Measurements from ENCODE around the gene TSPY3. TPM values are rescaled to one million over a fixed set of nuclear protein-coding genes. Genes with fewer than 3 reads are reported as not detected.
"Not testable (repeated sequence)": the region's sequence is repeated elsewhere in the genome, so short reads cannot be mapped to it uniquely, and the experiment has no call there.

TSPY3 gene
- total and polyA plus RNA-seq, 2 of the 4 experiments (the other 2 are of a cell fraction): not detected

DNA sequence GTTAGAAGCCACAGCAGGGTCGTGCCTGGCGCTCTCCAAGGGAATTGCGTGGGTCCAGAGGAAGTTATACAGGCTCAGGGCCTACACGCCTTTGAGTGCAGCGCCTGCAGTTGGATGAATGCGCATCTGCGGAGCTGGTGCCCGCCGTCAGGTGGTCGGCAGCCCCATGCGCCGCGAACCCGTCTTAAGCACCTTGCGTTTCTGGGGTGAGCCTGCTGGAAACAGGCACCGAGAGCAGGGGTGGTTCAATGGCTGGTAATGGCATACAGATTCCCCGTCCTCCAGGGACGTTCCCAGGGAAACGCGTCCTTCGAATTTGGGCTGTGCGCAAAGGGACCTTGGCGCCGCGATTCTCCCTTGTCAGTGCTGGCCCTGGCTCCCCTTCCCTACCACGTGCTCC, 1.7 kb upstream of the TSPY3 start:
- H3K36me3 ChIP-seq (ENCODE audit: control insufficient read depth, insufficient read depth, low read length); H4K20me1 ChIP-seq (ENCODE audit: insufficient read depth, low read length); CTCF ChIA-PET; H2AK9ac ChIP-seq (replicated peaks; ENCODE audit: low read depth, low read length, poor library complexity); ATAC-seq (ENCODE audit: low read depth); H3K56ac ChIP-seq (ENCODE audit: extremely low read depth, insufficient read depth, low read length); H2AK5ac ChIP-seq (ENCODE audit: low read depth, low read length); H2BK120ac ChIP-seq (ENCODE audit: low read depth, low read length); dilution Hi-C loops (cut with HindIII; ENCODE audit: low sequenced_read_pairs, unreplicated experiment); H2AFZ ChIP-seq (replicated peaks; ENCODE audit: low read length, poor library complexity); H2BK5ac ChIP-seq (ENCODE audit: low read depth, low read length, poor library complexity, severe bottlenecking); H4K5ac ChIP-seq (ENCODE audit: low read depth, low read length); H3K4me2 ChIP-seq (ENCODE audit: low read depth, low read length); H3K4ac ChIP-seq (ENCODE audit: low read depth, low read length); H4K8ac ChIP-seq (ENCODE audit: low read depth in 2 of 2, low read length in 2 of 2); H3K27me3 ChIP-seq (ENCODE audit: control insufficient read depth, insufficient read depth, low read length); POLR2A ChIA-PET (ENCODE audit: unreplicated experiment); H3K23ac ChIP-seq (ENCODE audit: low read depth, low read length); H3K9ac ChIP-seq (ENCODE audit: low read depth, low read length); H2BK20ac ChIP-seq (ENCODE audit: low read depth, low read length); H3K9me3 ChIP-seq (ENCODE audit: control insufficient read depth, insufficient read depth, low read length); BruUV-seq (replicated peaks); H3K18ac ChIP-seq (ENCODE audit: low read depth, low read length); H3K27ac ChIP-seq (ENCODE audit: insufficient read depth, low read length); H3K14ac ChIP-seq (replicated peaks; ENCODE audit: low read depth, low read length); DNase-seq; in situ Hi-C loops (cut with MboI; ENCODE audit: low sequenced_read_pairs); H4K91ac ChIP-seq (ENCODE audit: insufficient read depth, low read depth, low read length); H3K79me1 ChIP-seq (ENCODE audit: low read depth in 1 of 2, low read length in 2 of 2); H3K4me3 ChIP-seq (ENCODE audit: insufficient read depth, low read depth, low read length); H3K4me1 ChIP-seq (ENCODE audit: control insufficient read depth, insufficient read depth, low read length); H2BK15ac ChIP-seq (ENCODE audit: low read depth, low read length); intact Hi-C loops (cut with micrococcal nuclease); H3K9me1 ChIP-seq (ENCODE audit: insufficient read depth, low read length): not testable (repeated sequence)
- WGBS, 2 experiments (ENCODE audit: extremely low coverage in 2 of 2, insufficient read length in 1 of 2): no CpG with 5 or more reads among the region's 26 CpGs

Other genes with a start within 250 kb of the TSPY3 start
- not detected in 2 replicates for gene TSPY4, start 61.0 kb upstream of the TSPY3 start, total RNA-seq (2012; rRNA removed)
- gene TSPY4, start 61.0 kb upstream of the TSPY3 start, polyA plus RNA-seq (2012; rRNA removed): not detected in 2 replicates
- gene TSPY8, start 40.6 kb upstream of the TSPY3 start, total RNA-seq (2012; rRNA removed): not detected in 2 replicates
- not detected in 2 replicates for gene TSPY8, start 40.6 kb upstream of the TSPY3 start, polyA plus RNA-seq (2012; rRNA removed)
- gene TSPY1, start 68.5 kb downstream of the TSPY3 start, total RNA-seq (2012; rRNA removed): not detected in 2 replicates
- not detected in 2 replicates for gene TSPY1, start 68.5 kb downstream of the TSPY3 start, polyA plus RNA-seq (2012; rRNA removed)
- not detected in 2 replicates for gene TSPY9, start 88.8 kb downstream of the TSPY3 start, total RNA-seq (2012; rRNA removed)
- not detected in 2 replicates for gene TSPY9, start 88.8 kb downstream of the TSPY3 start, polyA plus RNA-seq (2012; rRNA removed)
- not detected in 2 replicates for gene TSPY10, start 129.5 kb downstream of the TSPY3 start, total RNA-seq (2012; rRNA removed)
- gene TSPY10, start 129.5 kb downstream of the TSPY3 start, polyA plus RNA-seq (2012; rRNA removed): not detected in 2 replicates